ENCODE results near the gene POLA2.
A peak's percentile ranks its signal among the peaks of the same experiment; 100 is the strongest.
"Not testable (repeated sequence)": the region's sequence is repeated elsewhere in the genome, so short reads cannot be mapped to it uniquely, and the experiment has no call there.

Gene POLA2

DNA sequence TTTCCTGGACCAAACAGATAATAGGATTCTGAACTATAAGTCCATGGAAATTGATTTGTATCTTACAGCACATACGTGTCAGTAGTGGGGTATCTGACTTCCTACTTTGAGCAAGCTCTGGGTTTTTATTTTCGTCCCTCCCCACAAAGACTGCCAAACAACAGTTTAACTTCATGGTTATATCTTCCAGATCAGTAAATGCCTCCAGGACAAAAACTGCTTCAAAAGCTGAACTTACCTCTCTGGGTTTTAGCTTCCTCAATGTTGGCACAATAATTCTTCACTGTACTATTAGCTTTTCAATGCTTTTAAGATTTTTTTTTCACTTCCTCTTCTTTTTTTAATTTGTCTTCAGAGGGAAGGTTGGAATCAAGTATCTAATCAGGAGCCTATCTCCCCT is 67.7 kb downstream of the POLA2 start:
- ChIA-PET POLR2A (interaction anchor here (0.9 to 2.7 kb wide), 4 partner anchors 14 to 208 kb away, joined by 3 to 15 read pairs (median 6); partner anchors contain the start of genes CDC42EP2, FAU, MRPL49 and POLA2), CTCF (interaction anchor here (0.6 to 3.2 kb wide), 13 partner anchors 9 to 124 kb away, joined by 3 to 60 read pairs (median 5); partner anchors contain the start of genes CDC42EP2 and POLA2)
- no peak for TF ChIP-seq HDGF (IDR thresholded peaks at IDR 0.05; ENCODE audit: borderline replicate concordance)
- no peak for TF ChIP-seq ELF4 (IDR thresholded peaks at IDR 0.05)
- TF ChIP-seq L3MBTL2 (conservative IDR thresholded peaks at IDR 0.05) = no peak
- no peak for TF ChIP-seq TARDBP (IDR thresholded peaks at IDR 0.05)
- DNase-seq (ENCODE audit: extremely low spot score) = no peak

- TF ChIP-seq CTBP1 (IDR thresholded peaks at IDR 0.05; ENCODE audit: borderline replicate concordance) (no peak), LEF1 (IDR thresholded peaks at IDR 0.05; ENCODE audit: borderline replicate concordance) (no peak), NFRKB (IDR thresholded peaks at IDR 0.05) (no peak), ELF4 (IDR thresholded peaks at IDR 0.05) (no peak), L3MBTL2 (conservative IDR thresholded peaks at IDR 0.05) (peak; percentile 50; the same call in 1 of the 2 replicates), PKNOX1 (IDR thresholded peaks at IDR 0.05) (peak; percentile 79)
- CTCF ChIA-PET = interaction anchor here (0.7 to 3.2 kb wide), 13 partner anchors 8 to 149 kb away, joined by 3 to 60 read pairs (median 4); partner anchors contain the start of genes CDC42EP2 and POLA2
- DNase-seq (ENCODE audit: extremely low spot score) = peak; percentile 69
- POLR2A ChIA-PET = interaction anchor here (0.7 to 2.7 kb wide), 6 partner anchors 14 to 208 kb away, joined by 3 to 15 read pairs (median 3); partner anchors contain the start of genes CDC42EP2, FAU, MRPL49 and POLA2
These were observed 68.2 kb downstream of the POLA2 start for GRCh38 chr11:65329944-65330403.

DNA sequence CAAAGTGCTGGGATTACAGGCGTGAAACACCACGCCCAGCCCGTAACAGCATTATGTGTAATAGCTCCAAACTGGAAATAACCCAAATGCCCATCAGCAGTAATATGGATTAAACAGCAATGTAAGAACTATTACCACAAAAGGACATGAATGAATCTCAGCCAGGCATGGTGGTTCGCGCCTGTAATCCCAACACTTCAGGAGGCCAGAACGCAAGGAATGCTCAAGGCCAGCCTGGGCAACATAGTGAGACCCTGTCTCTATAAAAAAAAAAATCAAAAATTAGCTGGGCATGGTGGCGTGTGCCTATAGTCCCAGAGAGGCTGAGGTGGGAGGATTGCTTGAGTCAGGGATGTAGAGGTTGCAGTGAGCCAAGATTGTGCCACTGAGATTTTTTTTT is 68.8 kb downstream of the POLA2 start:
- TF ChIP-seq ZNF384 (IDR thresholded peaks at IDR 0.05) (no peak), ARNT (IDR thresholded peaks at IDR 0.05) (no peak), SUZ12 (IDR thresholded peaks at IDR 0.05) (no peak), BHLHE40 (IDR thresholded peaks at IDR 0.05; ENCODE audit: borderline replicate concordance) (no peak), SP1 (IDR thresholded peaks at IDR 0.05) (no peak), L3MBTL2 (conservative IDR thresholded peaks at IDR 0.05) (no peak), FOXA1 (IDR thresholded peaks at IDR 0.05) (no peak), FOXM1 (IDR thresholded peaks at IDR 0.05; ENCODE audit: borderline replicate concordance) (no peak), FOXK2 (IDR thresholded peaks at IDR 0.05) (no peak), LEF1 (IDR thresholded peaks at IDR 0.05; ENCODE audit: borderline replicate concordance) (no peak), CTBP1 (IDR thresholded peaks at IDR 0.05; ENCODE audit: borderline replicate concordance) (no peak), NFRKB (IDR thresholded peaks at IDR 0.05) (no peak), ELF4 (IDR thresholded peaks at IDR 0.05) (no peak), HDGF (IDR thresholded peaks at IDR 0.05; ENCODE audit: borderline replicate concordance) (no peak), TARDBP (IDR thresholded peaks at IDR 0.05) (no peak), PKNOX1 (IDR thresholded peaks at IDR 0.05) (no peak)
- POLR2A ChIA-PET = interaction anchor here (0.7 to 2.7 kb wide), 5 partner anchors 14 to 170 kb away, joined by 3 to 15 read pairs (median 3); partner anchors contain the start of genes CDC42EP2 and POLA2
- no peak for DNase-seq (ENCODE audit: extremely low spot score)
- CTCF ChIA-PET = interaction anchor here (1.0 to 3.2 kb wide), 10 partner anchors 8 to 149 kb away, joined by 3 to 60 read pairs (median 5); partner anchors contain the start of gene CDC42EP2

GRCh38 chr11:65332591-65332990 is 70.8 kb downstream of the POLA2 start:
- DNase-seq (ENCODE audit: extremely low spot score) = not testable (repeated sequence)
- ChIA-PET CTCF (interaction anchor here (1.4 to 1.7 kb wide), 2 partner anchors 17 to 58 kb away, joined by 7 to 10 read pairs; no protein-coding TSS in a partner anchor), POLR2A (interaction anchor here (0.6 to 2.8 kb wide), 12 partner anchors 9 to 228 kb away, joined by 3 to 46 read pairs (median 7); partner anchors contain the start of genes CDC42EP2, POLA2 and TIGD3)

- CTCF ChIA-PET = interaction anchor here (0.6 to 2.1 kb wide), 3 partner anchors 20 to 130 kb away, joined by 4 to 7 read pairs (median 5); no protein-coding TSS in a partner anchor
- no peak for DNase-seq (ENCODE audit: extremely low spot score)
- POLR2A ChIA-PET = interaction anchor here (0.9 to 2.8 kb wide), 5 partner anchors 12 to 165 kb away, joined by 3 to 46 read pairs (median 3); partner anchors contain the start of gene TIGD3
- TF ChIP-seq ELF4 (IDR thresholded peaks at IDR 0.05) (no peak), NFRKB (IDR thresholded peaks at IDR 0.05) (no peak), L3MBTL2 (conservative IDR thresholded peaks at IDR 0.05) (no peak), FOXM1 (IDR thresholded peaks at IDR 0.05; ENCODE audit: borderline replicate concordance) (no peak), FOXA1 (IDR thresholded peaks at IDR 0.05) (no peak), PKNOX1 (IDR thresholded peaks at IDR 0.05) (no peak), FOXK2 (IDR thresholded peaks at IDR 0.05) (no peak)
These were observed 73.0 kb downstream of the POLA2 start for GRCh38 chr11:65334696-65335295.

GRCh38 chr11:65338676-65339075 is 76.9 kb downstream of the POLA2 start:
- TF ChIP-seq PKNOX1 (IDR thresholded peaks at IDR 0.05) (no peak), L3MBTL2 (conservative IDR thresholded peaks at IDR 0.05) (no peak), FOXM1 (IDR thresholded peaks at IDR 0.05; ENCODE audit: borderline replicate concordance) (no peak), TARDBP (IDR thresholded peaks at IDR 0.05) (no peak), BHLHE40 (IDR thresholded peaks at IDR 0.05; ENCODE audit: borderline replicate concordance) (no peak)
- POLR2A ChIA-PET = interaction anchor here (0.9 to 1.8 kb wide), 2 partner anchors 11 to 85 kb away, joined by 4 read pairs; no protein-coding TSS in a partner anchor
- CTCF ChIA-PET = interaction anchor here (1.3 kb wide), 1 partner anchor 9 kb away, joined by 5 read pairs; no protein-coding TSS in a partner anchor
- DNase-seq (ENCODE audit: extremely low spot score) = no peak
